HG03432 (cell line): ENCODE data around the gene ETNK2.
A peak's percentile ranks its signal among the peaks of the same experiment; 100 is the strongest.

Experiments used
- ATAC-seq: cut with Tn5 transposase; IDR thresholded peaks from one replicate; pipeline ENCODE4 v1.9.1; 2021; ENCODE audit warnings: mild to moderate bottlenecking, moderate library complexity; ENCODE audit not compliant: unreplicated experiment

Gene ETNK2

GRCh38 chr1:204149107-204149506 is 2.7 kb downstream of the ETNK2 start:
- ATAC-seq, result no peak

DNA sequence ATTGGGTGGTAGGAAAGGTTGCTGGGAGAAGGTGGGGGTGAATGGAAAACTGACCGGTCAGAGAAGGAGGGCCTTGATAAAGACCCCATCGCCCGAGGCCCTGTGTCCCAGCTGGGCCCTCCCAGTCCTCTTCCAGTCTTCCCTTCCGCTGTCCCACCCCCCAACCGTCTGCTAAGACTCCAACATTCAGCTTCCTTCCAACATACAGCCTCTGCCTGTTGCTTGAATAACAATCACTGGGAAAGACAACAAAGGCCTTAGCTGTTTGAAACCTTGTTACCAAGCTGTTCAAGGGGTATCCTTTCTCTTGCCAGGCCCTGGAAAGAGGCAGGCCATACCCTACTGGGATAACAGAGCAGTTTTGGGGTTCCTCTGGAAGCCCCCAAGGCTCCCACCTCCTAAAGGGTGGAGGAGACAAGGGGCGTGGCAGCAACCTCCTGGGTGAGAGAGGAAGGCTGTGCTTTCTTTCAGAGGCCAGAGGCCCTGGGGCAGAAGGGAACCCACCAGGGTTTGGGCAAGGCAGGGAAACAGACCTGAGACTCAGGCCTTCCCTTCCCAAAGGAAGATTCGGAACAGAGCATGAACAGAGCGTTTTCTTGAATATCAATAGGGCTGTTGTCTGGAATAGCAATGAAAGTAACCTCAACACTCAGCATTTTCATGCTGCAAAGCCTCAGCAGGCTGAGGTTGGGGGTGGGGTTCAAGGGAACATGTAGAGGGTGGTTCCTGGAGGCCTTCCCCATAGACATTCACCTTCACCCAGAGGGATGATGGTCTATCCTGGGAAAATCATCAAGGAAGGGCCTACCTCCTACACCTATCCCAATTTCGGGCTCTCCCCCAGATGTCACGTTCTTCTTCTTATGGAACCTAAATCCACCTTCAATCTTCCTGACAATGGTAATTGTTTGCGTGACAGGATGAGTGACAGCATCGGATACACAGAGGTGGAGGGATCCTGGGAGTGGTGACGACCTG is 4.1 kb downstream of the ETNK2 start:
- ATAC-seq, result no peak

GRCh38 chr1:204146965-204147364 is 4.9 kb downstream of the ETNK2 start:
- ATAC-seq, result no peak

DNA sequence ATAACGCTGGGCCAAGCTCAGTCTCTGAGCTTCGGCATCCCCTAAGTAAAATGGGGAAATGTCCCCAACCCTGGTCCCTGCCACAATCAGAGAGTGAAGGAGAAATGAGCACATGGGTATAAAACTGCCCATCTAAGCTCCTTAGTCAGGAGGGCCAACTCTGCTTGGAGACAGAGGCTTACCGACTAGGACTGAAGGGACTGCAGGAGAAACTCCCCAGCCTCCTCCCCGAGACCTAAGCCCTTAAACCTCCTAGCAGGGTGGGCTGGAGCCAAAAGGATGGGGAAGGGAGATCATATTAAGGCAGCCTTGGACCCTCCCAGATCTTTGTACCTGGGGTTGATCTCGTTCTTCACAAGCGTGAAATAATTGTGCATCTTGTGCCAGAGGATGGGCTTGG is 5.5 kb downstream of the ETNK2 start:
- no peak for ATAC-seq

- ATAC-seq, result no peak
Observed at GRCh38 chr1:204145033-204145504, 6.8 kb downstream of the ETNK2 start.

DNA sequence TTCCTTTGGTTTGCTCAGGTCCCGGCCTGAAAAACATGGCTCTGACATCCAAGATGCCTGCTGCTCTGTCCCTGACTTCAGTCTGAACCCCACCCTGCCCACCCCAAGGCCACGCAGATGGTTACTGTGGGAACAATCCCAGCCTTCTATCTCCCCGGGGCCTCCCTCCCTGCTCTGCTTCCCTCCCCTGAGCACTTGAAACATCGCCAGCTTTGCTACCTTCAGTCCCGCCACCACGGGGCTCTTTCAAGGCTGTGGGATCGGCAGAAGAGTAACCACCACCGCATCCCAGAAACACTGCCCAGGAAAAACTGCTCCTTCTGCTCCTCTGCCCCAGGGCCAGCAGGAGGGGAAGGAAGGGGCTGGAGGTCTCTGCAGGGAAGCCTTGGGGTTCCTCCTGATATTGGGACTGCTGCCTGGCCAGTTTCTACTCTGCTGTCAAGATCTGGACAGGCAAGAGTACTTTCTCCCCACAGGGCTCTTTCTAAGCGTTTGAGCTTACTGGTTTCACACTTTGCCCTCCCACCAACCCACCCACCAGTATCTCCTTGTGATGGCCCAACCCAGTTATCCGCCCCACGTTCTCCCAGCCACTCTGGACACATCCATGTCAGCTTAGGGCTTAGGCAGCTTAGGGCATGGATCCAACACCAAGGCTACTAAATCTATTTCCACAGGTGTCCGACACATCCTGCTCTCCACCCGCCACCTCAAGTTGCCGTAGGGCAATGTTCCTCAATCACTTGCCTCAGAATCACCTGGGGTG is 8.4 kb downstream of the ETNK2 start:
- no peak for ATAC-seq

DNA sequence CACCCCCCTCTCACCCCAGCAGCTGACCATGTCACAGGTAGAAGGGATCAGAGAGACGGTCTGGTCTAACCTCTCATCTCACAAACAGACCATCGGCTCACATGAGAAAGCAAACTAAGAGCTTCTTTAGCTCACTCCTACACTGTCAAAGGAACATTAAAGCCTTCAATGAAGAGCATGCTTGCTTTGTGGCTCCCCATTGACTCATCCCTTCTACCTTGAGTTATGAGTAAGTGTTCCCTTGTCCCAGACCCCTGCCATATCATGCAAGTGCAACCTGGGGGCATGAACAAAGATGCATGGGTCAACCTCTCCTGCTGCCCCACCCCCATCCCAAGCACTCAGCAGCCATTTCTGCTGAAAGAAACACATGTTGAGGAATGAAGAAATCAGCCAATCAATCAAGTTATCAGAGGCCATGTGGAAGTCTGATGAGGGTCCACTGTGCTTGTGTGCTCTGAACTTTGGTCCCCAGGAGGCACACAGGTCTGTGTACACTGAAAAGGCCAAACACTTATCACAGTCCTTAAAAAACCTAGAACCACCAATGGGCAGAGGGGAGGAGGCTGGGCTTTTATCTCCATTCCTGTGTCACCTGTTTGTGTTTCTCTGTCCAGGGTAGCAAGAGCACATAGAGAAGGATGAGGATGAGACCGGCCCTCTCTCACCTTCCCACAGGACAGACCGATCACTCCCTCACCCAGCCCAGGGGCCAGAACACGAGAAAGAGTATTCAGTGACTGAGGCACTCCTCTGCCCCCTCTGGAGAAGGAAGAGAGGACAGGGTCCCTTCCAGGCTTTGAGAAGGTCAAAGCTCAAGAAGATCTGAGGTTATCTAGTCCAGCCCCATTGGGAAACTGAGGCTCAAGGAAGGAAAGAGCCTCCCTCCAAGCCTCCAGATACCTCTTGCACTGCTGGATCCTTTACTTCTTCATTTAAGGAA is 9.5 kb downstream of the ETNK2 start:
- ATAC-seq, result no peak

- no peak for ATAC-seq
Observed at GRCh38 chr1:204141131-204141530, 10.7 kb downstream of the ETNK2 start.

GRCh38 chr1:204139952-204140351 is 11.9 kb downstream of the ETNK2 start:
- ATAC-seq, result no peak

DNA sequence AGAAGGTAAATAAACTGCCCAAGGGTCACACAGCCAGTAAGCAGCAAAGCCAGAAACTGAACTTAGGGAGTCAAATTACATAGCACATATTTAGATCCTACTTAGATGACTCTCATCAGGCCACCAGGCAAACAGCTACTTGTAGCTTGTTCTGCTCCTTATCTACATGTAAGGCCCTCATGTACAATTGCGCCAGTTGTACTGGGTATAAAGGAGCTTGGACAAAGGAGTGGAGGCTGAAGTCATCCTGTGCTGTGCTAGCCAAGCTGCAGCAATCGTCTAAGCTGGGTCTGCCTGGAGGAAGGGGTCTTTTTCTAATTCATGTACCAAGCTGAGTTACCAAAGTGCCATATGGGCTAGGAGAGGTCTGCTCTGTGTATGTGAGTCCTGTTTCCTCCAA is 12.8 kb downstream of the ETNK2 start:
- ATAC-seq, result no peak

- ATAC-seq, result no peak
Observed at GRCh38 chr1:204136814-204137213, 15.0 kb downstream of the ETNK2 start.

DNA sequence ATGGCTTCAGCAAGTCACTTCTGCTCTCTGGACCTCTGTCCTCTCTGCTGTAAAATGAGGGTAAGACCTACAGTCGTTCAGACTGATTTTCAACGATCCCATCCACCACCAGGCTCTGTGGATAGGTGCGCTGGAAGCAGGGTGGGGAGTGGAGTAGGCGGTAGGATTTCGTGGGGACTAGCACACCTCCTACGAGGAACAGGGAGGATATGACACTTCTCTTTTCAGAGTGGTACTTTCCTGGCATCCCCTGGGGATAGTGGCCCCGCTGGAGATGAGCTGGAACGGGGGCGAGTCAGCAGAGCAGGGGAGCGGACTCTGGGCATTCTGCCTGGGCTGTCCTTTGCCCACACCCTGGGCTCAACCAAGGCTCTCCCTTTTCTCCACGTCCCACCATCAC is 17.7 kb downstream of the ETNK2 start:
- ATAC-seq, result no peak

GRCh38 chr1:204132718-204133117 is 19.1 kb downstream of the ETNK2 start:
- no peak for ATAC-seq

GRCh38 chr1:204131978-204132377 is 19.9 kb downstream of the ETNK2 start:
- ATAC-seq, result no peak

GRCh38 chr1:204130981-204131892 is 20.6 kb downstream of the ETNK2 start:
- ATAC-seq, result no peak

- ATAC-seq, result no peak
Observed at GRCh38 chr1:204130178-204130577, 21.7 kb downstream of the ETNK2 start.

GRCh38 chr1:204128964-204129896 is 22.6 kb downstream of the ETNK2 start:
- peak; percentile 57 for ATAC-seq

GRCh38 chr1:204128464-204128963 is 23.3 kb downstream of the ETNK2 start:
- ATAC-seq, result no peak
